Sigmoid colon (tissue), 7 donors: ENCODE data around the gene THEMIS. TPM values are rescaled to one million over a fixed set of nuclear protein-coding genes. Genes with fewer than 3 reads are reported as not detected.

ENCODE experiments used
- DNase-seq: peaks from one replicate; pipeline ENCODE4 v3.0.0-alpha.2; 2019
- H3K27ac ChIP-seq, 4 donors: fragments of 200-600 bp; sonication (generic); one replicate each; pipeline ENCODE4 v1.5.1; 2016 to 2019; ENCODE audit warnings: mild to moderate bottlenecking in 1 of 4
- H3K27me3 ChIP-seq, 3 donors: fragments of 200-600 bp; sonication (generic); one replicate each; pipeline ENCODE4 v1.5.1; 2019; ENCODE audit warnings: mild to moderate bottlenecking in 1 of 3
- H3K36me3 ChIP-seq, 4 donors: fragments of 200-600 bp; sonication (generic); one replicate each; pipeline ENCODE4 v1.5.1; 2016 to 2019
- H3K4me1 ChIP-seq, 4 donors: fragments of 200-600 bp; sonication (generic); one replicate each; pipeline ENCODE4 v1.5.1; 2017 to 2019
- H3K4me3 ChIP-seq, 4 donors: fragments of 200-600 bp; sonication (generic); one replicate each; pipeline ENCODE4 v1.5.1; 2017 to 2019; ENCODE audit warnings: mild to moderate bottlenecking in 2 of 4, moderate library complexity in 1 of 4
- H3K9me3 ChIP-seq, 4 donors: fragments of 200-600 bp in 3 of 4; sonication (generic) in 3 of 4; one replicate each; pipeline versions ENCODE4 v1.5.1 to v1.6.1; 2013 to 2019
- EP300 ChIP-seq, 4 donors: sonication (generic); formaldehyde crosslinking; IDR thresholded peaks; one replicate each; pipeline ENCODE4 v1.6.1; 2017; ENCODE audit warnings: antibody characterized with exemption in 4 of 4
- POLR2A ChIP-seq, 2 donors: fragments of 450-650 bp; IDR thresholded peaks; one replicate each; pipeline ENCODE4 v1.6.1; 2016; ENCODE audit warnings: antibody characterized with exemption in 2 of 2, mild to moderate bottlenecking in 2 of 2, moderate library complexity in 2 of 2
- POLR2AphosphoS5 ChIP-seq, 4 donors: sonication (generic); formaldehyde crosslinking; IDR thresholded peaks; one replicate each; pipeline ENCODE4 v1.6.1; 2017; ENCODE audit warnings: antibody characterized with exemption in 4 of 4
- WGBS, 2 donors: extraction: QIAGEN DNeasy Blood & Tissue Kit; methylation state at CpG; one replicate each; pipeline ENCODE4 v1.1.7; 2013; 5-methylcytosine and 5-hydroxymethylcytosine counted together
- intact Hi-C: fragments of 100-400 bp; cut with DNase I; formaldehyde crosslinking; loops from one replicate; pipeline ENCODE4 v1.15.1; 2023
- polyA plus RNA-seq, 3 donors: library from polyadenylated mRNA; stranded (reverse); fragments of 200-250 nt; gene quantifications; one replicate each; pipeline ENCODE4 v1.2.3, GENCODE V29; 2013
- total RNA-seq, 4 donors: library from RNA; depleted of rRNA; stranded (reverse); fragments of >200 nt; gene quantifications; one replicate each; pipeline ENCODE4 v1.1.0, GENCODE V29; 2016
- TF ChIP-seq, protein P1 (sequence below), 4 experiments: fragments of 450-650 bp in 3 of 4; fragments of 200-600 bp in 1 of 4; IDR thresholded peaks; one replicate each; pipeline ENCODE4 v1.5.1; 2016 to 2019; ENCODE audit warnings: antibody characterized with exemption in 4 of 4, mild to moderate bottlenecking in 3 of 4, moderate library complexity in 2 of 4
- donor health status: healthy with polysubstance abuse.
- donor health status: Bipolar disorder and iron deficiency.
- donor health status: healthy.

The THEMIS gene
- total and polyA plus RNA-seq, 7 donors = 0.33 to 2.5 (median 0.60) TPM; not detected in 2

GRCh38 chr6:127749095-127749494 is 151.8 kb downstream of the THEMIS start:
- H3K4me3 ChIP-seq = no peak overlapping the region
- intact Hi-C loops = no loop called here
- no peak for DNase-seq
- TF ChIP-seq, protein P1, sequence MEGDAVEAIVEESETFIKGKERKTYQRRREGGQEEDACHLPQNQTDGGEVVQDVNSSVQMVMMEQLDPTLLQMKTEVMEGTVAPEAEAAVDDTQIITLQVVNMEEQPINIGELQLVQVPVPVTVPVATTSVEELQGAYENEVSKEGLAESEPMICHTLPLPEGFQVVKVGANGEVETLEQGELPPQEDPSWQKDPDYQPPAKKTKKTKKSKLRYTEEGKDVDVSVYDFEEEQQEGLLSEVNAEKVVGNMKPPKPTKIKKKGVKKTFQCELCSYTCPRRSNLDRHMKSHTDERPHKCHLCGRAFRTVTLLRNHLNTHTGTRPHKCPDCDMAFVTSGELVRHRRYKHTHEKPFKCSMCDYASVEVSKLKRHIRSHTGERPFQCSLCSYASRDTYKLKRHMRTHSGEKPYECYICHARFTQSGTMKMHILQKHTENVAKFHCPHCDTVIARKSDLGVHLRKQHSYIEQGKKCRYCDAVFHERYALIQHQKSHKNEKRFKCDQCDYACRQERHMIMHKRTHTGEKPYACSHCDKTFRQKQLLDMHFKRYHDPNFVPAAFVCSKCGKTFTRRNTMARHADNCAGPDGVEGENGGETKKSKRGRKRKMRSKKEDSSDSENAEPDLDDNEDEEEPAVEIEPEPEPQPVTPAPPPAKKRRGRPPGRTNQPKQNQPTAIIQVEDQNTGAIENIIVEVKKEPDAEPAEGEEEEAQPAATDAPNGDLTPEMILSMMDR (IDR thresholded peaks at IDR 0.05) = no peak
- TF ChIP-seq POLR2A (IDR thresholded peaks at IDR 0.05) (no peak), POLR2AphosphoS5 (IDR thresholded peaks at IDR 0.05) (no peak), EP300 (IDR thresholded peaks at IDR 0.05) (no peak)
- H3K27ac ChIP-seq = no peak overlapping the region
- no peaks in the 10 kb centered on the region for H3K36me3 ChIP-seq
- no peaks in the 10 kb centered on the region for H3K27me3 ChIP-seq
- no peaks in the 10 kb centered on the region for H3K4me1 ChIP-seq
- WGBS, 2 donors = 84 to 93% methylated on average over 3 of the region's 3 CpGs
- H3K9me3 ChIP-seq = no peaks in the 10 kb centered on the region

DNA sequence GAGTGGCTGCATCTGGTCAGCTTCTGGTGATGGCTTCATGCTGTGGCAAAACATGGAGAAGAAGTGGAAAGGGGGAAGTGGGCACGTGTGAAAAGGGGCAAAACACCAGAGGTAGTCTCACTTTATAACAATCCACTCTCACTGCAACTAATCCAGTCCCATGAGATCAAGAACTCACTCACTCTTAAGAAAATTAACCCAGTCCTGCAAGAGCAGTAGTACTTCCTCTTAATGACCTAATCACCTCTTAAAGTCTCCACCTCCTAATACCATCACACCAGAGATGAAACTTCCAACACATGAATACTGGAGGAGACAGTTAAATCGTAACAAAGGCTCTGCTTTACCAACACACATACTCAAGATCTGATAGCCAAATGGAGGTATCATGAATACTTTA is 152.6 kb downstream of the THEMIS start:
- 56 to 61% methylated on average over 2 of the region's 2 CpGs for WGBS, 2 donors
- Histone ChIP-seq H3K4me3 (no peak overlapping the region), H3K27me3 (no peaks in the 10 kb centered on the region), H3K36me3 (no peaks in the 10 kb centered on the region), H3K9me3 (no peaks in the 10 kb centered on the region), H3K4me1 (no peaks in the 10 kb centered on the region), H3K27ac (no peak overlapping the region)
- intact Hi-C loops = no loop called here
- DNase-seq = no peak
- no peak for TF ChIP-seq POLR2A (IDR thresholded peaks at IDR 0.05)
- TF ChIP-seq EP300 (IDR thresholded peaks at IDR 0.05) = no peak

DNA sequence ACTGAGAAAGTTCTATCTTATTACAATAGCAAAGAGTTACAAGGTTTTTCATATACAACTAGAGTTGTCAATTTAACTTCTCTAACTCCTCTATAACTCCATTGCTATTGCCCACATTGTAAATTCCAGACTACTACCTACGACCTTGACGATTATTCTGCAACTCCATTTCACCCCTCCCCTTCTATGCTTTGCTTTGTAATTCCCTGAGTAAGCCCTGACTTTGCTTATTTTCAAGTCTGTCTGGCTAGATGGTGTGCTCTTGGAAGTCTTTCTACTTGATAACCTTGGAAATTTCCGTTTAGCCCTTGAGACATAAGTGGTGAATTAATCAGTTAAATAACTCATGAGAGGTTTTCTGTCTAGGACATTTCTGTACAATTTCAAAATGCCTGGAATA is 162.4 kb downstream of the THEMIS start:
- no peak for TF ChIP-seq POLR2AphosphoS5 (IDR thresholded peaks at IDR 0.05)
- no peak for TF ChIP-seq EP300 (IDR thresholded peaks at IDR 0.05)
- TF ChIP-seq, protein P1 (IDR thresholded peaks at IDR 0.05) = no peak
- no peak for TF ChIP-seq POLR2A (IDR thresholded peaks at IDR 0.05)
- peaks cover 0 to 11% (median 0%) of the 10 kb centered on the region in 4 donors for H3K4me1 ChIP-seq
- intact Hi-C loops = no loop called here
- no peak for DNase-seq
- H3K4me3 ChIP-seq = no peak overlapping the region
- H3K27ac ChIP-seq = no peak overlapping the region
- no peaks in the 10 kb centered on the region for H3K36me3 ChIP-seq
- 45 to 78% methylated on average over 3 of the region's 3 CpGs for WGBS, 2 donors
- no peaks in the 10 kb centered on the region for H3K27me3 ChIP-seq
- no peaks in the 10 kb centered on the region for H3K9me3 ChIP-seq

- DNase-seq = no peak
- H3K9me3 ChIP-seq = no peaks in the 10 kb centered on the region
- no peak for TF ChIP-seq POLR2AphosphoS5 (IDR thresholded peaks at IDR 0.05)
- TF ChIP-seq, protein P1 (IDR thresholded peaks at IDR 0.05) = no peak
- no peak for TF ChIP-seq POLR2A (IDR thresholded peaks at IDR 0.05)
- no peak for TF ChIP-seq EP300 (IDR thresholded peaks at IDR 0.05)
- no peak overlapping the region for H3K27ac ChIP-seq
- H3K4me1 ChIP-seq = peaks cover 0 to 11% (median 0%) of the 10 kb centered on the region in 4 donors
- no peaks in the 10 kb centered on the region for H3K27me3 ChIP-seq
- no peak overlapping the region for H3K4me3 ChIP-seq
- WGBS, 2 donors = 60 to 78% methylated on average over 3 of the region's 3 CpGs
- H3K36me3 ChIP-seq = no peaks in the 10 kb centered on the region
- intact Hi-C loops = loop anchor here (1.0 to 2.0 kb wide), 2 partner anchors 784 to 993 kb away; no protein-coding TSS in a partner anchor
Observed at GRCh38 chr6:127737768-127738167, 163.1 kb downstream of the THEMIS start.

DNA sequence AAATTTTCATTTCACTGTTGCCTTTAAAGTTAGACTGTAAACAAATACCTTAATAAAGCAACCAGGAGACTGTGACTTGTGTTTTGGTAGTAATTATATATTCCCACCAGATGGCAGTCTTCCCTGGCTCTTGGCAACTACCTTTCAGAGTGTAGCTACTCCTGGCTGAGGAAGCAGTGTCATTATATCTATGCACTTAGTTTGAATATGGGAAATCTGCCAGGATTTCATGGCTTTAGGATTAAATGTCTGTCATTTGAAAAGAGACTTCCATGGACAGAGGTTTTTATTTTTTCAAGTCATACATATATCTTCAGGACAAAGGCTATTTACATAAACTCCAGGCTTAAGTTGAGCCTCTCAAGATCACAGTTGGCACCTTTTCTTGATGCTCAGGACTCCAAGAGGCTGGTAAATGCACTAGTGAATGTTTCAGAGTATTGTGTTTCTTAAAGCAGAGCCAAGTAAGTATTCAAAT is 163.8 kb downstream of the THEMIS start:
- no peak overlapping the region for H3K27ac ChIP-seq
- H3K27me3 ChIP-seq = no peaks in the 10 kb centered on the region
- H3K4me1 ChIP-seq = peaks cover 0 to 11% (median 0%) of the 10 kb centered on the region in 4 donors
- no peaks in the 10 kb centered on the region for H3K36me3 ChIP-seq
- H3K9me3 ChIP-seq = no peaks in the 10 kb centered on the region
- H3K4me3 ChIP-seq = no peak overlapping the region
- TF ChIP-seq EP300 (IDR thresholded peaks at IDR 0.05) = no peak
- TF ChIP-seq, protein P1 (IDR thresholded peaks at IDR 0.05) = peak; percentile 21 to 55 (median 42)
- intact Hi-C loops = loop anchor here (1.0 to 2.0 kb wide), 2 partner anchors 784 to 994 kb away; no protein-coding TSS in a partner anchor
- DNase-seq = no peak
